Astrocyte of the cerebellum (primary cell): ENCODE measurements around the gene SLC22A17.
A peak's percentile ranks its signal among the peaks of the same experiment; 100 is the strongest.

Experiments used
- DNase-seq: peaks from one replicate; pipeline ENCODE4 v3.0.0-alpha.2; 2011; ENCODE audit warnings: low read depth
- H3K4me3 ChIP-seq: 2 replicates; pipeline ENCODE4 v1.5.1; 2011; ENCODE audit warnings: mild to moderate bottlenecking, low read depth, low read length, moderate library complexity
- CTCF ChIP-seq: IDR thresholded peaks from 2 replicates; pipeline ENCODE4 v1.5.1; 2012; ENCODE audit warnings: low read length, low read depth, moderate library complexity, mild to moderate bottlenecking; ENCODE audit errors: missing control alignments
- in situ Hi-C: cut with HindIII; loops from 2 replicates; pipeline ENCODE4 v1.10.0; 2017; ENCODE audit warnings: low sequenced_read_pairs

The SLC22A17 gene

GRCh38 chr14:23308721-23309445, 43.8 kb downstream of the SLC22A17 start:
- no peak for DNase-seq
- in situ Hi-C loops = no loop called here
- H3K4me3 ChIP-seq = peak overlapping the region; percentile 67
- TF ChIP-seq CTCF = no peak

- in situ Hi-C loops = no loop called here
- peak overlapping the region; percentile 67 for H3K4me3 ChIP-seq
- TF ChIP-seq CTCF = no peak
These were observed 44.7 kb downstream of the SLC22A17 start for GRCh38 chr14:23307687-23308644.

GRCh38 chr14:23307146-23307530, 45.5 kb downstream of the SLC22A17 start:
- TF ChIP-seq CTCF = no peak
- DNase-seq = no peak
- H3K4me3 ChIP-seq = peak overlapping the region; percentile 67
- in situ Hi-C loops = no loop called here

More at GRCh38 chr14:23307687-23308644, 44.7 kb downstream of the SLC22A17 start:
- no peak for DNase-seq

GRCh38 chr14:23306412-23307145, 46.1 kb downstream of the SLC22A17 start, which contains the start of gene BCL2L2:
Gene BCL2L2, plus strand, starts transcription at chr14:23306833. Its CDS starts 935 bp downstream, at chr14:23307768.
- no peak for TF ChIP-seq CTCF
- in situ Hi-C loops = no loop called here
- DNase-seq = peak; percentile 65
- peak within 1 kb of the TSS; percentile 67 for H3K4me3 ChIP-seq

GRCh38 chr14:23302290-23303225, 50.1 kb downstream of the SLC22A17 start, which contains the start of gene PPP1R3E:
Gene PPP1R3E, minus strand, starts transcription at chr14:23302859. Its CDS starts 283 bp downstream, at chr14:23302576.
- TF ChIP-seq CTCF = no peak
- peak within 1 kb of the TSS; percentile 64 for H3K4me3 ChIP-seq
- in situ Hi-C loops = no loop called here
- no peak for DNase-seq
